GM12878 (cell line): Measurements from ENCODE around the gene GUCA2B. TPM values are rescaled to one million over a fixed set of nuclear protein-coding genes. Genes with fewer than 3 reads are reported as not detected.

Experiments
- ATAC-seq: fragments of 200-7000 bp; cut with Tn5 transposase; 3 replicates; pipeline ENCODE4 v1.9.1; 2020; ENCODE audit warnings: mild to moderate bottlenecking, moderate library complexity
- BruUV-seq: library from RNA; stranded (reverse); fragments of 400-500 nt; replicated peaks from 2 replicates; lab custom pipeline; 2021; lab: Mats Ljungman, UMichigan
- CTCF ChIA-PET: fragments of 300-600 bp; sonication (Branson Sonifier 250); formaldehyde crosslinking; extraction: SDS; loops from one replicate; lab custom pipeline; 2021; ENCODE audit warnings: inconsistent platforms; lab: Yijun Ruan, JAX
- POLR2A ChIA-PET: fragments of 350-600 bp; formaldehyde crosslinking; extraction: SDS; loops from one replicate; lab custom pipeline; 2021; ENCODE audit warnings: inconsistent platforms; lab: Charles Lee
- RAD21 ChIA-PET: fragments of 300-600 bp; sonication (Branson Sonifier 250); formaldehyde crosslinking; loops from one replicate; lab custom pipeline; 2023; ENCODE audit warnings: antibody characterized with exemption; ENCODE audit not compliant: unreplicated experiment; lab: Charles Lee
- SMC1A ChIA-PET: fragments of 300-600 bp; sonication (Branson Sonifier 250); formaldehyde crosslinking; loops from one replicate; lab custom pipeline; 2023; ENCODE audit not compliant: unreplicated experiment, uncharacterized antibody; lab: Charles Lee
- DNase-seq: peaks from one replicate; pipeline ENCODE4 v3.0.0-alpha.2; 2011; ENCODE audit warnings: low read depth, low spot score
- FAIRE-seq: peaks from 3 replicates; lab custom pipeline; 2011; peaks lifted over from hg19 to GRCh38; lab: Jason Lieb, UNC
- H2AFZ ChIP-seq: 2 replicates; pipeline ENCODE4 v1.6.0; 2011; ENCODE audit warnings: low read depth, low read length, control low read depth; ENCODE audit not compliant: control insufficient read depth
- H3K27ac ChIP-seq: 2 replicates; pipeline ENCODE4 v1.5.1; 2011; ENCODE audit warnings: control low read depth; ENCODE audit not compliant: control insufficient read depth, insufficient read depth
- H3K27me3 ChIP-seq, 2 experiments: replicated peaks in 1 of 2; 2 replicates each; pipeline versions ENCODE4 v1.6.0 to v1.6.1; 2011; ENCODE audit warnings: low read length in 1 of 2; ENCODE audit not compliant: control insufficient read depth in 2 of 2, insufficient read depth in 2 of 2
- H3K36me3 ChIP-seq, 2 experiments: 2 replicates each; pipeline ENCODE4 v1.5.1; 2011; ENCODE audit warnings: low read length in 1 of 2; ENCODE audit not compliant: control insufficient read depth in 2 of 2, insufficient read depth in 2 of 2
- H3K4me1 ChIP-seq: 2 replicates; pipeline ENCODE4 v1.6.1; 2011; ENCODE audit warnings: mild to moderate bottlenecking, low read length, moderate library complexity, mixed read lengths; ENCODE audit not compliant: control insufficient read depth, insufficient read depth
- H3K4me2 ChIP-seq: 2 replicates; pipeline ENCODE4 v1.6.0; 2011; ENCODE audit warnings: control low read depth; ENCODE audit not compliant: control insufficient read depth, insufficient read depth
- H3K4me3 ChIP-seq: fragments of 200-600 bp; sonication (generic); 2 replicates; pipeline ENCODE4 v1.5.1; 2016
- H3K79me2 ChIP-seq: 2 replicates; pipeline ENCODE4 v1.6.0; 2011; ENCODE audit warnings: low read length; ENCODE audit not compliant: control insufficient read depth, insufficient read depth
- H3K9ac ChIP-seq: 2 replicates; pipeline ENCODE4 v1.8.0; 2011; ENCODE audit warnings: low read length, control low read depth, mixed read lengths; ENCODE audit not compliant: control insufficient read depth, insufficient read depth
- H3K9me3 ChIP-seq: replicated peaks from 3 replicates; pipeline ENCODE4 v1.5.1; 2011; ENCODE audit warnings: mild to moderate bottlenecking, low read length; ENCODE audit not compliant: control insufficient read depth, insufficient read depth
- H4K20me1 ChIP-seq: 2 replicates; pipeline ENCODE4 v1.6.0; 2011; ENCODE audit not compliant: control insufficient read depth, insufficient read depth
- ASH2L ChIP-seq: fragments of 300-600, 200-600 bp; sonication (generic); IDR thresholded peaks from 2 replicates; pipeline ENCODE4 v1.6.1; 2017; ENCODE audit warnings: low read depth, mild to moderate bottlenecking, borderline replicate concordance
- CUX1 ChIP-seq: IDR thresholded peaks from 2 replicates; pipeline ENCODE4 v1.6.1; 2012; ENCODE audit warnings: improper control_type of control experiment, low read depth, low read length; ENCODE audit not compliant: insufficient replicate concordance
- FOS ChIP-seq: IDR thresholded peaks from 3 replicates; pipeline ENCODE4 v1.6.1; 2011; ENCODE audit warnings: borderline replicate concordance; ENCODE audit not compliant: insufficient read length; ENCODE audit errors: extremely low read depth
- LARP7 ChIP-seq: fragments of 450-650 bp; IDR thresholded peaks from 2 replicates; pipeline ENCODE4 v1.6.1; 2017; ENCODE audit warnings: mild to moderate bottlenecking
- NFYA ChIP-seq: IDR thresholded peaks from 2 replicates; pipeline ENCODE4 v1.6.1; 2011; ENCODE audit warnings: low read depth, mild to moderate bottlenecking, low read length, improper control_type of control experiment, borderline replicate concordance
- NR2C2 ChIP-seq: IDR thresholded peaks from 2 replicates; pipeline ENCODE4 v1.6.1; 2011; ENCODE audit warnings: borderline replicate concordance, low read depth; ENCODE audit not compliant: control insufficient read depth, insufficient read length
- PBX3 ChIP-seq: IDR thresholded peaks from 2 replicates; pipeline ENCODE4 v1.6.1; 2011; ENCODE audit warnings: mild to moderate bottlenecking, low read depth, low read length, moderate library complexity; ENCODE audit not compliant: insufficient replicate concordance
- PML ChIP-seq: IDR thresholded peaks from 2 replicates; pipeline ENCODE4 v1.6.1; 2012; ENCODE audit warnings: low read length, inconsistent platforms
- REST ChIP-seq: IDR thresholded peaks from 2 replicates; pipeline ENCODE4 v1.6.1; 2012; ENCODE audit warnings: mild to moderate bottlenecking, low read depth, low read length
- SMARCA5 ChIP-seq: fragments of 450-650 bp; IDR thresholded peaks from 2 replicates; pipeline ENCODE4 v1.6.1; 2017; ENCODE audit warnings: mild to moderate bottlenecking
- SRF ChIP-seq, 2 experiments: IDR thresholded peaks; 2 replicates each; pipeline ENCODE4 v1.6.1; 2011; ENCODE audit warnings: low read depth in 2 of 2, low read length in 2 of 2, mild to moderate bottlenecking in 1 of 2, moderate library complexity in 1 of 2
- TARDBP ChIP-seq: IDR thresholded peaks from 2 replicates; pipeline ENCODE4 v1.6.1; 2016; ENCODE audit warnings: borderline replicate concordance
- ZNF24 ChIP-seq: fragments of 450-650 bp; IDR thresholded peaks from 2 replicates; pipeline ENCODE4 v1.6.1; 2017; ENCODE audit warnings: antibody characterized with exemption, mild to moderate bottlenecking
- WGBS: methylation state at CpG from one replicate; pipeline ENCODE4 v1.1.6; 2016; ENCODE audit warnings: low lambda C conversion rate; ENCODE audit not compliant: insufficient replicate concordance, insufficient coverage; ENCODE audit errors: missing lambda C conversion rate; 5-methylcytosine and 5-hydroxymethylcytosine counted together
- in situ Hi-C: fragments of 300-500 bp; cut with MboI; formaldehyde crosslinking; loops from 9 replicates; pipeline ENCODE4 v1.14.3; 2018; ENCODE audit warnings: mixed read lengths
- intact Hi-C: fragments of 100-400 bp; cut with micrococcal nuclease; formaldehyde crosslinking; loops from one replicate; pipeline ENCODE4 v1.14.2; 2022; ENCODE audit not compliant: unreplicated experiment
- polyA plus RNA-seq, 11 experiments: library from polyadenylated mRNA; depleted of rRNA in 4 of 11; unstranded in 6 of 11; stranded (reverse) in 5 of 11; fragments of >200 nt; fragmentation: Nextera tagmentation in 4 of 11; fragmentation: Illumina TruSeq in 1 of 11; extraction: Ambion mirVana in 4 of 11; extraction: Trizol in 1 of 11; gene quantifications; 1 replicate in 1 of 11; 2 replicates in 10 of 11; pipeline versions ENCODE4 v1.2.1 to v1.2.3, GENCODE V29; 2011 to 2016; ENCODE audit warnings: inconsistent platforms in 2 of 11, missing spikeins in 2 of 11, low read depth in 1 of 11
- total RNA-seq, 4 experiments: library from RNA; depleted of rRNA in 3 of 4; stranded (reverse); fragments of >200 nt in 3 of 4; fragmentation: Illumina TruSeq in 1 of 4; extraction: Trizol in 1 of 4; gene quantifications; 2 replicates each; pipeline versions ENCODE4 v1.2.1 to v1.2.3, GENCODE V29; 2013 to 2021

The GUCA2B gene
- total and polyA plus RNA-seq, 10 of the 15 experiments (the other 5 are each of a cell fraction or from before 2014, with no cell fraction given), result not detected

GRCh38 chr1:42144711-42145388 lies 8.4 kb upstream of the GUCA2B start (continued):
- no peak for TF ChIP-seq REST

GRCh38 chr1:42145389-42145716 lies 7.9 kb upstream of the GUCA2B start:
- Histone ChIP-seq H3K4me2 (no peak overlapping the region), H4K20me1 (peaks cover 2% of the 10 kb centered on the region; the same call in 1 of the 2 replicates), H3K9me3 (no peaks in the 10 kb centered on the region), H3K4me3 (no peak overlapping the region), H3K27ac (no peak overlapping the region), H3K27me3 (no peaks in the 10 kb centered on the region), H3K79me2 (no peaks in the 10 kb centered on the region), H2AFZ (no peak overlapping the region), H3K36me3 (no peaks in the 10 kb centered on the region), H3K9ac (no peak overlapping the region), H3K4me1 (no peaks in the 10 kb centered on the region)
- POLR2A ChIA-PET, result no interaction called here
- no TSS peak for BruUV-seq
- SMC1A ChIA-PET, result no interaction called here
- DNase-seq, result no peak
- WGBS, result 9% methylated on average over 8 of the region's 8 CpGs
- no peak for ATAC-seq
- RAD21 ChIA-PET, result no interaction called here
- intact Hi-C loops (loop anchor here (10.0 kb wide), 2 partner anchors 331 to 571 kb away; no protein-coding TSS in a partner anchor), in situ Hi-C loops (no loop called here)
- CTCF ChIA-PET, result no interaction called here
- FAIRE-seq, result no peak
- TF ChIP-seq CUX1, result no peak
- no peak for TF ChIP-seq NFYA
- no peak for TF ChIP-seq ZNF24
- TF ChIP-seq LARP7, result no peak
- TF ChIP-seq SMARCA5, result no peak
- TF ChIP-seq PML, result no peak
- TF ChIP-seq PBX3, result no peak
- TF ChIP-seq FOS, result no peak
- no peak for TF ChIP-seq ASH2L
- TF ChIP-seq TARDBP, result no peak
- TF ChIP-seq NR2C2, result no peak
- TF ChIP-seq SRF (IDR thresholded peaks at IDR 0.05; ENCODE audit: low read depth in 2 of 2, low read length in 2 of 2), result no peak
